ENCODE data around the gene NR1H2.
"Not testable (repeated sequence)": the region's sequence is repeated elsewhere in the genome, so short reads cannot be mapped to it uniquely, and the experiment has no call there.

NR1H2 gene

GRCh38 chr19:50371914-50372475 lies 4.3 kb upstream of the NR1H2 start:
- in situ Hi-C loops (cut with HindIII; ENCODE audit: low sequenced_read_pairs), result no loop called here

GRCh38 chr19:50377051-50377461 lies 799 bp downstream of the NR1H2 start:
- in situ Hi-C loops (cut with HindIII; ENCODE audit: low sequenced_read_pairs), result no loop called here

GRCh38 chr19:50377517-50377916 lies 1.3 kb downstream of the NR1H2 start:
- in situ Hi-C loops (cut with HindIII; ENCODE audit: low sequenced_read_pairs), result no loop called here

- in situ Hi-C loops (cut with HindIII; ENCODE audit: low sequenced_read_pairs), result no loop called here
These were observed 2.1 kb downstream of the NR1H2 start for GRCh38 chr19:50378169-50378862.

- in situ Hi-C loops (cut with HindIII; ENCODE audit: low sequenced_read_pairs), result no loop called here
These were observed 2.6 kb downstream of the NR1H2 start for GRCh38 chr19:50378863-50379236.

- in situ Hi-C loops (cut with HindIII; ENCODE audit: low sequenced_read_pairs), result no loop called here
These were observed 3.3 kb downstream of the NR1H2 start for GRCh38 chr19:50379602-50380001.

GRCh38 chr19:50380137-50380536 lies 3.9 kb downstream of the NR1H2 start:
- in situ Hi-C loops (cut with HindIII; ENCODE audit: low sequenced_read_pairs), result no loop called here

- in situ Hi-C loops (cut with HindIII; ENCODE audit: low sequenced_read_pairs), result no loop called here
These were observed 4.5 kb downstream of the NR1H2 start for GRCh38 chr19:50380751-50381151.

- in situ Hi-C loops (cut with HindIII; ENCODE audit: low sequenced_read_pairs), result no loop called here
These were observed 5.8 kb downstream of the NR1H2 start for GRCh38 chr19:50381881-50382729.

- in situ Hi-C loops (cut with HindIII; ENCODE audit: low sequenced_read_pairs), result no loop called here
These were observed 7.0 kb downstream of the NR1H2 start for GRCh38 chr19:50383001-50383851.

GRCh38 chr19:50383852-50384684 lies 7.8 kb downstream of the NR1H2 start, which contains the start of gene POLD1:
Gene POLD1, plus strand, starts transcription at chr19:50384347. Its CDS starts 14,505 bp downstream, at chr19:50398852.
- in situ Hi-C loops (cut with HindIII; ENCODE audit: low sequenced_read_pairs), result no loop called here

- in situ Hi-C loops (cut with HindIII; ENCODE audit: low sequenced_read_pairs), result no loop called here
These were observed 8.7 kb downstream of the NR1H2 start for GRCh38 chr19:50384685-50385535.

GRCh38 chr19:50387176-50387867 lies 11.1 kb downstream of the NR1H2 start:
- in situ Hi-C loops (cut with HindIII; ENCODE audit: low sequenced_read_pairs), result no loop called here

GRCh38 chr19:50387868-50388245 lies 11.6 kb downstream of the NR1H2 start:
- in situ Hi-C loops (cut with HindIII; ENCODE audit: low sequenced_read_pairs), result no loop called here

- in situ Hi-C loops (cut with HindIII; ENCODE audit: low sequenced_read_pairs), result not testable (repeated sequence)
These were observed 14.0 kb downstream of the NR1H2 start for GRCh38 chr19:50390295-50390694.

GRCh38 chr19:50390952-50391351 lies 14.7 kb downstream of the NR1H2 start:
- in situ Hi-C loops (cut with HindIII; ENCODE audit: low sequenced_read_pairs), result not testable (repeated sequence)

GRCh38 chr19:50392759-50393158 lies 16.5 kb downstream of the NR1H2 start:
- in situ Hi-C loops (cut with HindIII; ENCODE audit: low sequenced_read_pairs), result no loop called here

GRCh38 chr19:50393589-50393988 lies 17.3 kb downstream of the NR1H2 start:
- in situ Hi-C loops (cut with HindIII; ENCODE audit: low sequenced_read_pairs), result no loop called here

- in situ Hi-C loops (cut with HindIII; ENCODE audit: low sequenced_read_pairs), result no loop called here
These were observed 17.8 kb downstream of the NR1H2 start for GRCh38 chr19:50394017-50394416.
